Astrocyte of the spinal cord (primary cell): ENCODE data around the gene UBR3.
"Not testable (repeated sequence)": the region's sequence is repeated elsewhere in the genome, so short reads cannot be mapped to it uniquely, and the experiment has no call there.

Source experiments
- DNase-seq: peaks from one replicate; pipeline ENCODE4 v3.0.0; 2011; ENCODE audit warnings: low read depth, low spot score
- H3K4me3 ChIP-seq: 2 replicates; pipeline ENCODE4 v1.5.1; 2011; ENCODE audit warnings: low read depth, mild to moderate bottlenecking, low read length, moderate library complexity
- in situ Hi-C: cut with HindIII; loops from 2 replicates; pipeline ENCODE4 v1.10.0; 2017; ENCODE audit warnings: low sequenced_read_pairs
- TF ChIP-seq, protein P1 (sequence below): IDR thresholded peaks from 2 replicates; pipeline ENCODE4 v1.5.1; 2012; ENCODE audit warnings: low read depth, mild to moderate bottlenecking, low read length, inconsistent platforms

Gene UBR3

DNA sequence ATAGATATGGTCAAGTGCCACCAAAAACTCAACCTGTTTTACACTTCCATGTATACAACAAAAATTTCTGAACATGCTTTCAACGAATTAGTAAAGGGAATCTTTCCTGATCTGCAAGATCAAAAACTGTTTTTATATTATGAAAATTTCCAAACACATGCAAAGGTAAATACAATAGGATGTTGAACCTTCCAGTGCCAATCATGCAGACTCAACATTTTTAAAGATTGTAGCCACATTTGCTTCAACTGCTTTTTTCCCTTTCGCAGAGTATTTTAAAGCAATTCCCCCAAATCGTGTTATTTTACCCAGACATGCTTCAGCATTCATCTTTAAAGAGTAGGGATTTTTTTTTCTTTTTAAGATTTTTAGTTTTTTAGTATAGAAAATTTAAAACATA lies 40.3 kb downstream of the UBR3 start:
- in situ Hi-C loops = no loop called here
- no peak overlapping the region for H3K4me3 ChIP-seq
- TF ChIP-seq, protein P1, sequence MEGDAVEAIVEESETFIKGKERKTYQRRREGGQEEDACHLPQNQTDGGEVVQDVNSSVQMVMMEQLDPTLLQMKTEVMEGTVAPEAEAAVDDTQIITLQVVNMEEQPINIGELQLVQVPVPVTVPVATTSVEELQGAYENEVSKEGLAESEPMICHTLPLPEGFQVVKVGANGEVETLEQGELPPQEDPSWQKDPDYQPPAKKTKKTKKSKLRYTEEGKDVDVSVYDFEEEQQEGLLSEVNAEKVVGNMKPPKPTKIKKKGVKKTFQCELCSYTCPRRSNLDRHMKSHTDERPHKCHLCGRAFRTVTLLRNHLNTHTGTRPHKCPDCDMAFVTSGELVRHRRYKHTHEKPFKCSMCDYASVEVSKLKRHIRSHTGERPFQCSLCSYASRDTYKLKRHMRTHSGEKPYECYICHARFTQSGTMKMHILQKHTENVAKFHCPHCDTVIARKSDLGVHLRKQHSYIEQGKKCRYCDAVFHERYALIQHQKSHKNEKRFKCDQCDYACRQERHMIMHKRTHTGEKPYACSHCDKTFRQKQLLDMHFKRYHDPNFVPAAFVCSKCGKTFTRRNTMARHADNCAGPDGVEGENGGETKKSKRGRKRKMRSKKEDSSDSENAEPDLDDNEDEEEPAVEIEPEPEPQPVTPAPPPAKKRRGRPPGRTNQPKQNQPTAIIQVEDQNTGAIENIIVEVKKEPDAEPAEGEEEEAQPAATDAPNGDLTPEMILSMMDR = no peak
- no peak for DNase-seq

DNA sequence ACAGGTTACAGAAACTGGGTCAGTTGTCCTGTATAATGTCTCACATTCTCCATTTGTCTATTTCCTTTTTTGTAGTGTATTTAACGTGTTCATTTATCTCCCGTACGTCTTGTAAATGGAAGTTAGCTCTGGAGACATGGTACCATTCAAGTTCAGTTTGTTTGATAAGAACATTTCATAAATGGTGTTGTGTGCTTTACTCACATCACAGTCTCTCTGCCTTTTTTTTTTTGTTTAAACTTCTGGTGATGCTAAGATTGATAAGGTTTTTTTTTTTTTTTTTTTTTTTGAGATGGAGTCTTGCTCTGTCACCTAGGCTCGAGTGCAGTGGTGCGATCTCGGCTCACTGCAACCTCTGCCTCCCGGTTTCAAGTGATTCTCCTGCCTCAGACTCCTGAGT lies 41.7 kb downstream of the UBR3 start:
- TF ChIP-seq, protein P1 = no peak
- no peak for DNase-seq
- in situ Hi-C loops = no loop called here

DNA sequence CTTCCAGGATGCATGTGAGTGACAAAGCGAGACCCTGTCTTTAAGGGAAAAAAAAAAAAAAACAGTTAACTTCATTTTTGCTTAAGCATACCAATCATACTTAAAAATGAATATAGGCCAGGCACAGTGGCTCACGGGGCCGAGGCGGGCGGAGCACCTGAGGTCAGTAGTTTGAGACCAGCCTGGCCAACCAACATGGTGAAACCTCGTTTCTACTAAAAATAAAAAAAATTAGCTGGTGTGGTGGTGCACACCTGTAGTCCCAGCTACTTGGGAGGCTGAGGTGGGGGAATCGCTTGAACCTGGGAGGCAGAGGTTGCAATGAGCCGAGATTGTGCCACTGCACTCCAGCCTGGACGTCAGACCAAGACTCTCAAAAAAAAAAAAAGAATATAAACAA lies 44.1 kb downstream of the UBR3 start:
- in situ Hi-C loops, H3K4me3 ChIP-seq, DNase-seq: not testable (repeated sequence)

More for the DNA sequence above, 41.7 kb downstream of the UBR3 start:
- no peak overlapping the region for H3K4me3 ChIP-seq

GRCh38 chr2:169871994-169872393 lies 44.7 kb downstream of the UBR3 start:
- no peak for DNase-seq
- no peak overlapping the region for H3K4me3 ChIP-seq
- TF ChIP-seq, protein P1 = no peak
- in situ Hi-C loops = no loop called here

- DNase-seq = peak; percentile 24
- TF ChIP-seq, protein P1 = peak; percentile 33
- in situ Hi-C loops = no loop called here
- no peak overlapping the region for H3K4me3 ChIP-seq
Observed at GRCh38 chr2:169877398-169877797, 50.1 kb downstream of the UBR3 start.

DNA sequence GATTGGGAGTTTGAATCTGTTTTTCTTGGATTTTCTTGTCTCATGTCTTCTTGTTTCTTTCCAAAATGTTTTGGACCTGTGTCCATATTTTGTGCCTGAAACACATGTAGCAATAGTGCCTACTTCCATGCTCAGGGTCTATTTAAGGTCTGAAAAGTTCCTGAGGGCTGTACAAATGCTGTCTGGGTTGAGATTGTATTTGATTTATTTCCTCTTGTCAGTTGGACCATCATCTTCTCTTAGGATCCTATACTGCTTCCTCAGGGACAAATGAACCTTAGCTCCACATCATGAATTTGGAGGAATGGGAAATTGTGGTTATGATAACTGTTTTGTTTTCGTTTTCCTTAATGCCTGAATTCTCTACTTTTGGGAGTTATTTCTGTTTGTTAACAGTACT lies 59.9 kb downstream of the UBR3 start:
- in situ Hi-C loops = no loop called here
- DNase-seq = no peak
- TF ChIP-seq, protein P1 = no peak
- no peak overlapping the region for H3K4me3 ChIP-seq

DNA sequence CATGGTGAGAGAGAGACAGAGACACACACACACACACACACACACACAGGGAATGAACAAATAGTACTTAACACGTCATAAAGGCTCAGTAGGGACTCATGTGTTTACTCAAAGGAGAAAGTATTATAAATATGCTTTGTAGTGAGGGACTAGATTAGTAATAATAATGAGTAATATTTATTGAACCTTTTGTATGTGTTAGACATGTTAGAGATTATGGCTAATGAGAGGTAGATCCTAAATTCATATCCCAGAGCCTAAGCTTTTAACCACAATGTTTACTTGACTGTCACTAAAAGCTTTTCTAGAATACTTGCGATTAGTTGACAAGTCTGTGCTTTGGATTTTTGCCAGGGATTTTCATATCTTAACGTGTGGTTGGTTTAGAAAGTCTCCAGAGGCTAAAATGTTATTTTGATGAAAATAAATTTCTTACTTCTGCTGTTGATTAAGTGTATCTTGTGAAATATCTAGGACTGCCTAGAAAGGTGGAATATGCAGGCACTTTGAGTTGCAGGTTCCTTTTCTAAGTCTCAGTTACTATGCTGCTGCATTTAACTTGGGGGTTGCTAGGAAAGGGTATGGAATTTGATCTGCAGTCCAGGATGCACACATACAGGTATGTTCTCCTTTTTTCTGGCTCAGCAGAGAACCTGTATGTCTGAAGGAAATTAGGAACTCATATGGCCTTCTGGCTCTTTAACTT lies 64.5 kb downstream of the UBR3 start:
- no peak overlapping the region for H3K4me3 ChIP-seq
- TF ChIP-seq, protein P1 = no peak
- in situ Hi-C loops = no loop called here
- DNase-seq = peak; percentile 43
